ENCODE measurements around the gene PSMB5. TPM values are rescaled to one million over a fixed set of nuclear protein-coding genes. Genes with fewer than 3 reads are reported as not detected.
"Not testable (repeated sequence)": the region's sequence is repeated elsewhere in the genome, so short reads cannot be mapped to it uniquely, and the experiment has no call there.

PSMB5 gene
- total RNA-seq, 1 experiment from 2014 or later = 523 TPM

DNA sequence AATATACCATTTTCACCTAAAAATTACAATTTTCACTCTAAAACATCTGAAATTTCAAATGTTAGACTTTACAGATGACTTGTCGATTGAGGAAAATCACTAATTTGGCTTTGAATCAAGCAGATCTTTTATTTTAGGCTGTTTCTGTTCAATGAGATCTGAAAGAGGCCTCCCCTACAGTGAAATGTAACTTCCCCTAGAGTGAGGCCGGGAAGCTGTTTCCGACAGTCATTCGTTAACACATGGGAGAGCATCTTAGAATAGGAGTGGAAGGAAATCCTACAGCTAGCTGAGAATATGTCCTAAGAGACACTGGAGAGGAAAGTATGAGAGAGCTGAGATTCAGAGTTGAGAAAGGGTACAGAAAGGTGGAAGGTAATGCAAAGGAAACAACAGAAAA is 19.1 kb downstream of the PSMB5 start:
- no peak for DNase-seq (ENCODE audit: low read depth)

GRCh38 chr14:23013749-23014054 is 21.0 kb downstream of the PSMB5 start:
- not testable (repeated sequence) for DNase-seq (ENCODE audit: low read depth)

DNA sequence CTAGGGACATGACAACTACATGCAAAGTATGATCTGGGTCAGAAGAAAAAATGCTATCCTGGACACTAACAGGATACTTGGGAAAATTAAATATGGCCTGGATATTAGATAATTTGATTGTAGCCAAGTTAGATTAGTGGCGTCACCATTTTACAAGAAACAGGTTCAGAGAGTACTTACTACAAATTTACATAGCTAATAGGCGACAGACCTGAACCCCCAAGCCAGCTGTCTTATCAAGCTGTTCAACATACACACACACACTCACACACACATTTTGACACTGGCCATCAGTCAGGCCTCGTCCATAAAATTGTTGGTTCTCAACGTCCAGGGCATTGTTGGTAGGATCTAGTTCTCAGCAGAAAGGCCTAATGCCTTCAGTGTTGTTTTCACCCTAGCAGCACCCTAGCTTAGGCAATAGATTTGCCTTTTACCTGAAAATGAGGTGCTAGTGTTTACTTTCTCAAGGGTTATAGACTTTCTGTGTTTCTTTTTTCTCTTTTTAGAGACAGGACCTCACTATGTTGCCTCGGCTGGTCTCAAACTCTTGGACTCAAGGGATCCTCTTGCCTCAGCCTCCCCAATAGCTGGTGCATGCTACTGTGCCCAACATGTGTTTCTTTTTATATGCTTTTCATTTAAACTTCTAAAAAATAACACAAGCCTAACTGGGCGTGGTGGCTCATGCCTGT is 21.5 kb downstream of the PSMB5 start:
- no peak for DNase-seq (ENCODE audit: low read depth)

DNA sequence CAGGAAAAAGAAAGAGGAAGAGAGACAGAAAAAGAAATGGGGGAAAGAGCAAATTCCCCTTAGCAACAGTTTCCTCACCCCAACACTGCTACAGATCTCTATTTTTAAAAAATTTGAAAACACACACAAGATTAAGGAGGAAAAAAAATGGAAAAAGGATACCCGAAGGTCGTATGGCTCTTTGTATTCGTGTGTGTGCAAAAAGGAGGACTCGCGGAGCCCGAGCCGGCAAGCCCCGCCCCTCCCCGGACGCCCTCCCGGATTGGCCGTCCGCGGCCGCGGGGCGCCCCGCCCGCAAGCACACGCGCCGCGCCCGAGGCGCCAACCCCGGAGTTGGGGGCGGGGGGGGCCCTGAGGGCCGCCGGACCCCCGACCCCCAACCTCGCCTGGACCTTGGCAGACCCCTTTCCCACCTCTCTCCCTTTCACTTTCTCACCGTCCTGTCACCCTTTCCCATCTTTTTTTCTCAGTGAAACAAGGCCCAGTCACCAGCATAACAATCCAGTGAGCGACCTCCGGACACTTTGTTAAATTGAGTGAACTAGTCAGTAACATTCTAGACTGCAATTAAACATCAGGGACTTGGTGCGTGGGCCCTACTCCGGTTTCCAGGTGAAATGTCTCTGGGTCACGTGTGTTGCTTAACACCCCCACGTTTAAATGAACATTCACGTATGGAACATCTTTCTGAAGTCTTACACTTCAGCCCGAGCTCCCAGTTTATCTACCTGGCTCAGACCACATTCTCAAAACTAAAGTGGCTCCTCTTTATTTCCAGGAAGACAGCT is 24.6 kb downstream of the PSMB5 start, which contains the start of gene C14orf93:
TSS of gene C14orf93 (minus strand) at position 205 of the 788 bp plus-strand sequence. CDS start 11,120 bp downstream, outside the sequence.
- peak; percentile 85 for DNase-seq (ENCODE audit: low read depth)

- no peak for DNase-seq (ENCODE audit: low read depth)
These were observed 25.2 kb downstream of the PSMB5 start for GRCh38 chr14:23009483-23009938.

DNA sequence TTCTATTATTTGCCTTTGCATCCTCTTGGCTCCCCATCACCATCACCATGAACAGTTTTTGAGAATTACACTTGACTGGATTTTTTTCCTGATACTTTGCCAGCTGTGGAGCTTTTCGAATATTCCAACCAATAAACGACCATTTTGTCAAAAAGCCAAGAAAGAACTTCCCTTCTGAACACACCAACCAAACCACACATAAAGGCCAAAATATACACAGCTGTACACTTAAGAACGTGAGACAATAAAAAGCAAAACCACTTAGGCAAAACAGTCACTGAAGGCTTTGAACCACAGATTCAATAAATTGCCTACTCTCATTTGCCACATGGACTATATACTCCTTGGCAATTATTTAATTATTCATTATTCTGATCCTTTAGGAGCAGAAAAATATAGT is 25.9 kb downstream of the PSMB5 start:
- no peak for DNase-seq (ENCODE audit: low read depth)

DNA sequence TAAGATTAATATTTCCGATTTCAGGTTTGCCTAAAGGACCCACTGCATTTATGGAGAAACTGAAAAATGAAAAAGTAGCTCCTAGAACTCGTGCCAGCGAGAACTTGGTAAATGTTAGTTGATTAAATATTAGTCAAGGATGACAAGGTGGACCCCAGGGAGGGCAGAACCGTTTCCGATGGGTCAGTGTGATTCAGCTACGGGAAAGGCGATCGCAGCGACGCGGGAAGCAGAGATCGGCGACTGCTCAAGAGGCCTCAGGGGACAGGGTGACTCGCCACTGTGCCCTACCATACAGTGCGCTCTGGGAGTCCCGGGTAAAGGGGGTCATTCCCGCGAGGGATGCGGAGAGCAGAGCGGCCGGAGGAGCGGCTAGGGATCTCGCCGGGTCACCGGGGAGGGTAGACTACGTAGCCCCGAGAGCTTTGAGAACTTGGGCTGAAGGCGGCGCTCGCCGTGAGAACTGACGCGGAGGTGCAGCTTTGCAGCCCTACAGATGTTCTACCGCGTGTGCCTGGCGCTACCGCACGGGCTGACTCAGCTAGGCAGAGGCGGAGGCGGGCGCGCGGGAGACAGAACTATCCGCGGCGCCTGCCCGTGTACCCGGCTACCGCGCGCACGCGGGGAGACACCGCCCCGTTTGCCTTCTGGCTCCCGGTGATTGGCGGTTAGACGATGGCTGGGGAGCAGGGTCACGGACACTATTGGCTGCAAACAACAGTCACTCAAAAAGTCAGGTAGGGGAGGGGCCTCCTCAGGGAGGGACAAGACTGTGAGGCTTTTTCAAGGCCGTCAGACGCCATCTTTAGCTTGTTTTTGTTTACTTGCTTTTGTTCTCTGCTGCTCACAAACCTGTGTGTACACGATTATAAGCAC is 27.9 kb downstream of the PSMB5 start:
- peak; percentile 99 for DNase-seq (ENCODE audit: low read depth)

DNA sequence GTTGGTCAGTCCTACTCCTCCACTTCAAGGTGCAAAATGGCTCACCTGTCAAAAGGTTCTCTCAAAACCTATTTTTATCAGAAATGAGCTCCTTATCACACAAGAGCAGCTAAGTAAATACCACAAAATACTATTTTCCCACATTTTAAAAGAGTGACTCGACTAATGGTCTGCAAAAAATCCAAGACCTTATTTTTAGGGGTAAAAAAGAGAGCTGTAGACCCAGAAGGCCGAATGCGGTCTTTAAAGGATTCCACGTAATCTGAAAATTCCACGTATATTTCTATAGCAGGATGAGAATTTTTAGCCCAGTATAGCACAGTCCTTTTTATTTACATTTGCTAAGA is 28.5 kb downstream of the PSMB5 start:
- DNase-seq (ENCODE audit: low read depth) = peak; percentile 15

- no peak for DNase-seq (ENCODE audit: low read depth)
These were observed 29.1 kb downstream of the PSMB5 start for GRCh38 chr14:23005451-23006187.

- DNase-seq (ENCODE audit: low read depth) = not testable (repeated sequence)
These were observed 30.4 kb downstream of the PSMB5 start for GRCh38 chr14:23004274-23004673.

DNA sequence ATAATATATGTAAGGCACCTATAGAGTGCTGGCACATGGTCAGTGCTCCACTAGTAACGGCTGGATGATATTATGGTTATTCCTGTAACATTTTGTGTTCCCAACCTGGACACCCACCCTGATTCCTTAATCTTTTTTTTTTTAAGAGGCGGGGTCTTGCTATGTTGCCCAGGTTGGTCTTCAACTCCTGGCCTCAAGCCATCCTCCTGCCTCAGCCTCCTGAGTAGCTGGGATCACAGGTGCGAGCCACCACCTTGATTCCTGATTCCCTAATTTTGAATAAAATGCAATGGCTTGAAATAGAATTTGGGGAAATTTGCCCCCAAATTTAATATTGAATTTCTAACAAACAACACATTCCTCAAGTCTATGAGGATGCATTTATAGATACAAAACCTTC is 32.1 kb downstream of the PSMB5 start:
- DNase-seq (ENCODE audit: low read depth) = no peak

DNA sequence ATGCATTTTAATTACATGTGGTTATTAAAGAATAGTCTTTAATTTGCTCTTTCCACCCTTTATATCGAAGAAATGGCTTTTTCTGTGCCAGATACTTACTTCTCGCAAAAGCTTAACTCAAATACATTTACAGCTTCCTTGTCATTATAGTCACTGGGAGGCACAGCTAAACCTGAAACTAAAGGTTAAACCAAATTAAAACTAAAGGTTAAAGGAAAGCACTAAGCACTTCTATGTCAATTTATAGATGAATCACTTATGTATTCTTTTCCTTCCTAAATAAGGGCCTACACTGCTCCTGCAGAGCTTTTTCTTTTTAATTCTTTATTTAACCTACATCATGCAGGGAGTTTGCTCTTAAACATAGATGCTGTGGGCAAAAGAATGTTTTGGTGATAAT is 33.8 kb downstream of the PSMB5 start:
- DNase-seq (ENCODE audit: low read depth) = no peak

- no peak for DNase-seq (ENCODE audit: low read depth)
These were observed 36.2 kb downstream of the PSMB5 start for GRCh38 chr14:22998329-22999012.

GRCh38 chr14:22997676-22998323 is 36.9 kb downstream of the PSMB5 start:
- DNase-seq (ENCODE audit: low read depth) = no peak

DNA sequence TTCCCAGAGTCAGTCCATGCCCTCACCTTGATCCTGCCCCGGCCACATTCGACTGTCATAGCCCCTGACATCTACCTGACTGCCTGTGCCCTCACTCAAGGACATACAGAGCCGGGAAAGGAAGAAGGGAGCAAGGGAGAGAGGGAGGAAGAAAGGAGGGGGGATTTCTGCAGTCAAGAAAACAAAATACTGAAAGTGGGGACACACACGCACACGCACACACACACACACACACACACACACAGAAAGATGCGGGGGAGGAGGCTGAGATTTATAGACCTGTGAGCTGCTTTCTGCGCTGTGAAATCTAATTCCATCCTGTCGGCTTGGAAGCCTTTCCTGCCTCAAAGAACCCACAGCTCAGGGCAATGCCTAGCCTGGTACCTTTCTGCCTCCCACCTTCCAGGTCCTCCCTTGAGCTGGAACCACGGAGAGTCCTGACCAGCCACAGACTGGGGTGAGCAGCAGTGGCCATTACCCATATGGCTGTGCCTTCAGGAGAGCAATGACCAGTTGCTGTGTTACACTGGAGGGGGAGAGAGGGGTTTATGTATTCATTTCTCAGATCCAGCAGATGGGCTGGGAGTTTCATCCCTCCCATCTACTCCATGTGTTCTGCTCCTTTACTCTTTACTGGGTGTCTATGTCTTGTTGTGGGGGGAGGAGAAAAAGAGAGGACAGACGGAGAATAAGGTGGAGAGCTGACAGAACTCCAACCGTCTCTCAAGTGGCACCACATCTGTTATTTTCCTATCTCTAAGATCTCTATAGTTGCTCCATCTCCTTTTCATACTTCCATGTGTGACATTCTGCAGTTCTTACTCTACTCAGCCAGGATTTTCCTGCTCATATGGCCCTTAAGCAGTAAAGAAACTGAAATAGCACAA is 37.7 kb downstream of the PSMB5 start:
- no peak for DNase-seq (ENCODE audit: low read depth)

DNA sequence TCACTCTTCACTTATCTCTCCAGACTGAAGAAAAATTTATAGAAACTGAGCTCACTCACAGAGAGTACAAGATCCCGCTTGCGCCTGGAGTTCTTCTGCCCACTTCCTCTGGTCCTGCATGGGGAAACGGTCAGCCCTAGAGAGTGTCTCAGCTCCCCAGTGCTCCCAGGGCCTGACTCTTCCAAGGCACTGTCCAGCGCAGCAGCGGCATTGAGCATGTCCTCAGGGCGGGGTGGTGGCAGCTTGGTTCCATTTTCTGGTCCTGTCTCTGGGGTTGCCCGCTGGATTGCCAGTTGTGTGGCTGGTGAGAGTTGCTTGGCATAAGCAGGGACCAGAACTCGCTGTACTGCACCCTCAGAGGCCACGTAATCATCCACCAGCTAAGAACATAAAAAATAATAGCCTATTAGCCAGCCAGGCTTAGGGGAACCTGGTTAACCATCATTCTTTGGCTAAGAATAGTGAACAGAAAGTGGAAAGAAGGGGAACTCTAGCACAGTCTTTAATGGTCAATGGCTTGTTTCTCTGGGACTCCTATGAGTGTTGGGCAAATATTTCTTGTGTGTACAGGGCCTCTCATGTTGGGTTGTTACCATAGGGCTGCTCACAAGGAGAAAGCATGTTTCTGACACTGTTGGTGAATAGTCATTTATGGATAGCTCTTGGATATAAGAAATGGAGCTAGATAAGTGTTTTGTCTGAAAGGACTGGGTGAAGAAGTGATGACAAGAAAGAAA is 38.6 kb downstream of the PSMB5 start:
- no peak for DNase-seq (ENCODE audit: low read depth)

DNA sequence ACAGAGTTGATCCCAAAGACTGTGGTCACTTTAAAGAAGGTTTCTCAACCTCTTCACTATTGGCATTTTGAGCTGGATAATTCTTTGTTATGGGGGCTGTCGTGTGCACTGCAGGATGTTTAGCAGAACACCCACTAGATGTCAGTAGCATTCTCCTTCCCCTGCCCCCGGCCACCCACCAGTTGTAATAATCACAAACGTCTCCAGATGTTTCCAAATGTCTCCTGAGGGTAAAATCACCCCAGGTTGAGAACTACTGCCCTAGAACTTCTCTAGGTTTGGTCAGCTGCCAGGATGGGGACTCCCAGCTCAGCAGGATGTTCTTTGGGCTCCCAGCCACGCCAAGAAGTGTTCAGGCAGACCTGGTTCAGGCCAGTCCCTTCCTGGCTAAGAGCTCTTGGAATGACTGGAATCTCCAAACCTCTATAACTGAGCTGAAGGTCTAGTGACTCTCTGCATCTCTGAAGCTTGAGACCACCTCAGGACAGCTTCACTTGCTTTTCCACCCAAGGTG is 39.9 kb downstream of the PSMB5 start:
- DNase-seq (ENCODE audit: low read depth) = peak; percentile 48

- DNase-seq (ENCODE audit: low read depth) = no peak
These were observed 41.2 kb downstream of the PSMB5 start for GRCh38 chr14:22993517-22993916.

DNA sequence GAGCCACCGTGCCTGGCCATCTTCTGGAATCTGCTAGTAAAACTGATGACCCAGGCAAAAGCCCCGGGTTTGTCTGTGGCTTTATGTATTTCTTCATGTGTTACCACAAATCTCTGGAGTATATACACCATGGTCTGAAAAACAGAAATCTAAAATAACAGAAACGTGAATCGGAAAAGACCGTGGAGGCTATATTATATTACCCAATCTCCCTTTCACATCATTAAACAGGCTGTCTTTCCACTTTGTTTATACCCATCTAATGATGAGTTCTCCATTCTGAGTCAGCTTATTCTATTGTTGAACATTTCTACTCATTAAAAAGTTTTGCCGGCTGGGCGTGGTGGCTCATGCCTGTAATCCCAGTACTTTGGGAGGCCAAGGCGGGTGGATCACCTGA is 42.8 kb downstream of the PSMB5 start:
- no peak for DNase-seq (ENCODE audit: low read depth)

Data from Daoy (cell line).